Measurements from ENCODE around the gene ZCCHC24. TPM values are rescaled to one million over a fixed set of nuclear protein-coding genes. Genes with fewer than 3 reads are reported as not detected.

Gene ZCCHC24
- total RNA-seq, 3 donors from 2014 or later, result 5.6 to 125 (median 22.8) TPM

- no peak for DNase-seq
- Histone ChIP-seq H3K4me3 (no peak overlapping the region), H3K9me3 (no peaks in the 10 kb centered on the region), H3K36me3 (ENCODE audit: low read depth) (peaks cover 19% of the 10 kb centered on the region), H3K4me1 (ENCODE audit: low read depth) (peaks cover 5% of the 10 kb centered on the region)
- intact Hi-C loops (cut with DNase I, micrococcal nuclease), result no loop called here
- no peak for ATAC-seq
- TF ChIP-seq, protein P1, sequence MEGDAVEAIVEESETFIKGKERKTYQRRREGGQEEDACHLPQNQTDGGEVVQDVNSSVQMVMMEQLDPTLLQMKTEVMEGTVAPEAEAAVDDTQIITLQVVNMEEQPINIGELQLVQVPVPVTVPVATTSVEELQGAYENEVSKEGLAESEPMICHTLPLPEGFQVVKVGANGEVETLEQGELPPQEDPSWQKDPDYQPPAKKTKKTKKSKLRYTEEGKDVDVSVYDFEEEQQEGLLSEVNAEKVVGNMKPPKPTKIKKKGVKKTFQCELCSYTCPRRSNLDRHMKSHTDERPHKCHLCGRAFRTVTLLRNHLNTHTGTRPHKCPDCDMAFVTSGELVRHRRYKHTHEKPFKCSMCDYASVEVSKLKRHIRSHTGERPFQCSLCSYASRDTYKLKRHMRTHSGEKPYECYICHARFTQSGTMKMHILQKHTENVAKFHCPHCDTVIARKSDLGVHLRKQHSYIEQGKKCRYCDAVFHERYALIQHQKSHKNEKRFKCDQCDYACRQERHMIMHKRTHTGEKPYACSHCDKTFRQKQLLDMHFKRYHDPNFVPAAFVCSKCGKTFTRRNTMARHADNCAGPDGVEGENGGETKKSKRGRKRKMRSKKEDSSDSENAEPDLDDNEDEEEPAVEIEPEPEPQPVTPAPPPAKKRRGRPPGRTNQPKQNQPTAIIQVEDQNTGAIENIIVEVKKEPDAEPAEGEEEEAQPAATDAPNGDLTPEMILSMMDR (IDR thresholded peaks at IDR 0.05), result no peak
Measured at GRCh38 chr10:79355420-79356017, 89.9 kb downstream of the ZCCHC24 start.

GRCh38 chr10:79354615-79355014 is 90.8 kb downstream of the ZCCHC24 start:
- ATAC-seq (no peak), DNase-seq (no peak)
- Histone ChIP-seq H3K36me3 (ENCODE audit: low read depth) (peaks cover 19% of the 10 kb centered on the region), H3K4me1 (ENCODE audit: low read depth) (peaks cover 5% of the 10 kb centered on the region), H3K4me3 (no peak overlapping the region), H3K9me3 (no peaks in the 10 kb centered on the region)
- TF ChIP-seq, protein P1 (IDR thresholded peaks at IDR 0.05), result no peak
- intact Hi-C loops (cut with DNase I, micrococcal nuclease), result no loop called here

- no peak for ATAC-seq
- H3K9me3 ChIP-seq, result no peaks in the 10 kb centered on the region
- no peak for DNase-seq
- peaks cover 6% of the 10 kb centered on the region for H3K4me1 ChIP-seq (ENCODE audit: low read depth)
- intact Hi-C loops (cut with DNase I, micrococcal nuclease), result no loop called here
- H3K4me3 ChIP-seq, result no peak overlapping the region
- H3K36me3 ChIP-seq (ENCODE audit: low read depth), result peaks cover 19% of the 10 kb centered on the region
- TF ChIP-seq, protein P1 (IDR thresholded peaks at IDR 0.05), result no peak
Measured at GRCh38 chr10:79354141-79354540, 91.3 kb downstream of the ZCCHC24 start.

DNA sequence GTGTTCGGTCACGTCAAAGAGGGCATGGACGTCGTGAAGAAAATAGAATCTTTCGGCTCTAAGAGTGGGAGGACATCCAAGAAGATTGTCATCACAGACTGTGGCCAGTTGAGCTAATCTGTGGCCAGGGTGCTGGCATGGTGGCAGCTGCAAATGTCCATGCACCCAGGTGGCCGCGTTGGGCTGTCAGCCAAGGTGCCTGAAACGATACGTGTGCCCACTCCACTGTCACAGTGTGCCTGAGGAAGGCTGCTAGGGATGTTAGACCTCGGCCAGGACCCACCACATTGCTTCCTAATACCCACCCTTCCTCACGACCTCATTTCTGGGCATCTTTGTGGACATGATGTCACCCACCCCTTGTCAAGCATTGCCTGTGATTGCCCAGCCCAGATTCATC is 91.7 kb downstream of the ZCCHC24 start:
- intact Hi-C loops (cut with DNase I, micrococcal nuclease), result no loop called here
- H3K4me3 ChIP-seq, result no peak overlapping the region
- TF ChIP-seq, protein P1 (IDR thresholded peaks at IDR 0.05), result no peak
- no peak for ATAC-seq
- DNase-seq, result no peak
- peaks cover 19% of the 10 kb centered on the region for H3K36me3 ChIP-seq (ENCODE audit: low read depth)
- no peaks in the 10 kb centered on the region for H3K9me3 ChIP-seq
- H3K4me1 ChIP-seq (ENCODE audit: low read depth), result peaks cover 7% of the 10 kb centered on the region

- TF ChIP-seq, protein P1 (IDR thresholded peaks at IDR 0.05), result no peak
- ATAC-seq (no peak), DNase-seq (no peak)
- Histone ChIP-seq H3K4me1 (ENCODE audit: low read depth) (peaks cover 13% of the 10 kb centered on the region), H3K4me3 (no peak overlapping the region), H3K9me3 (no peaks in the 10 kb centered on the region), H3K36me3 (ENCODE audit: low read depth) (peaks cover 19% of the 10 kb centered on the region)
- intact Hi-C loops (cut with DNase I, micrococcal nuclease), result no loop called here
Measured at GRCh38 chr10:79353000-79353406, 92.4 kb downstream of the ZCCHC24 start.
